SH-SY5Y (cell line): ENCODE data around the gene SIRPB2.

Experiments
- GATA2 ChIP-seq: IDR thresholded peaks from 2 replicates; pipeline ENCODE4 v1.6.1; 2011; ENCODE audit warnings: mild to moderate bottlenecking, low read depth, low read length
- GATA3 ChIP-seq: IDR thresholded peaks from 2 replicates; pipeline ENCODE4 v1.6.1; 2011; ENCODE audit warnings: low read depth, mild to moderate bottlenecking, low read length, moderate library complexity

DNA sequence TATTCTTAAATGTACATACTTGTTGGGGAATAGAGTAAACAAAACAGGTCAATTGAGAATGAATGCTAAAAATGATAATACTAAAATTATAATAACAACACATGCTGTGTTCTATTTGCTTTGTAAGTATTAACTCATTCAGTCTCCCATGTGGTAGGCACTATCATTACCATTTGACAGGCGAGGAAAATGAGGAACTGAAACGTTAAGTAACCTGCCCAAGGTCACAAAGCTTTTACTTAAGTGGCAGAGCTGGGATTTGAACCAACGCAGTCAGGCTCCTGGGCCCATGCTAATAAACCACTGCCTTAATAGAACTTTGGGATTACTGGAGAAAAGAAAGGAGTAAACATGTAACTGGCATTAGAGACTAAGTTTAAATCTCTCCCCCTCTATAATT is 28.4 kb downstream of the SIRPB2 start:
- no peak for TF ChIP-seq GATA2
- TF ChIP-seq GATA3, result no peak
